HEK293 (cell line): ENCODE measurements around the gene PPARD.

Experiments
- BCL11B ChIP-seq: fragments of 450-650 bp; formaldehyde crosslinking; IDR thresholded peaks from 2 replicates; pipeline ENCODE4 v1.5.1; 2016; ENCODE audit warnings: low read depth, missing biosample characterization, missing genetic modification characterization
- GLI2 ChIP-seq: fragments of 450-650 bp; formaldehyde crosslinking; IDR thresholded peaks from 2 replicates; pipeline ENCODE4; 2017; ENCODE audit warnings: missing biosample characterization, missing genetic modification characterization, low read depth, borderline replicate concordance
- GLI4 ChIP-seq: fragments of 450-650 bp; formaldehyde crosslinking; IDR thresholded peaks from 2 replicates; pipeline ENCODE4 v1.5.1; 2016; ENCODE audit warnings: missing biosample characterization, missing genetic modification characterization
- GLIS2 ChIP-seq: fragments of 450-650 bp; formaldehyde crosslinking; IDR thresholded peaks from 2 replicates; pipeline ENCODE4 v1.5.1; 2016; ENCODE audit warnings: missing biosample characterization, missing genetic modification characterization
- HOXD13 ChIP-seq: sonication (generic); formaldehyde crosslinking; IDR thresholded peaks from 2 replicates; pipeline ENCODE4 v1.8.0; 2022; ENCODE audit warnings: missing genetic modification reagents, borderline replicate concordance
- IKZF3 ChIP-seq: fragments of 450-650 bp; IDR thresholded peaks from 2 replicates; pipeline ENCODE4 v1.5.0; 2018; ENCODE audit warnings: missing biosample characterization, mild to moderate bottlenecking, missing genetic modification characterization, moderate library complexity
- KLF8 ChIP-seq: fragments of 450-650 bp; formaldehyde crosslinking; IDR thresholded peaks from 2 replicates; pipeline ENCODE4 v1.5.1; 2016; ENCODE audit warnings: missing biosample characterization, missing genetic modification characterization
- RBAK ChIP-seq: fragments of 450-650 bp; formaldehyde crosslinking; IDR thresholded peaks from 2 replicates; pipeline ENCODE4 v1.5.1; 2016; ENCODE audit warnings: missing biosample characterization, missing genetic modification characterization
- REPIN1 ChIP-seq: fragments of 450-650 bp; formaldehyde crosslinking; IDR thresholded peaks from 2 replicates; pipeline ENCODE4 v1.5.1; 2017; ENCODE audit warnings: missing biosample characterization, missing genetic modification characterization, low read depth
- SALL2 ChIP-seq: fragments of 450-650 bp; formaldehyde crosslinking; IDR thresholded peaks from 2 replicates; pipeline ENCODE4 v1.5.0; 2017; ENCODE audit warnings: missing biosample characterization, mild to moderate bottlenecking, missing genetic modification characterization, borderline replicate concordance
- SETDB1 ChIP-seq: IDR thresholded peaks from one replicate; pipeline ENCODE4 v1.6.1; 2017; ENCODE audit warnings: mild to moderate bottlenecking, low read length, moderate library complexity, mixed read lengths; ENCODE audit not compliant: insufficient read length
- SP3 ChIP-seq: fragments of 450-650 bp; formaldehyde crosslinking; IDR thresholded peaks from 2 replicates; pipeline ENCODE4 v1.5.1; 2016; ENCODE audit warnings: missing biosample characterization, missing genetic modification characterization
- ZBTB48 ChIP-seq: fragments of 450-650 bp; formaldehyde crosslinking; IDR thresholded peaks from 2 replicates; pipeline ENCODE4 v1.5.1; 2016; ENCODE audit warnings: missing biosample characterization, missing genetic modification characterization
- ZBTB7A ChIP-seq: fragments of 450-650 bp; formaldehyde crosslinking; IDR thresholded peaks from 2 replicates; pipeline ENCODE4 v1.5.1; 2016; ENCODE audit warnings: low read depth, missing biosample characterization, missing genetic modification characterization
- ZBTB8A ChIP-seq: fragments of 450-650 bp; formaldehyde crosslinking; IDR thresholded peaks from 2 replicates; pipeline ENCODE4 v1.5.1; 2016; ENCODE audit warnings: missing biosample characterization, missing genetic modification characterization
- ZEB2 ChIP-seq: fragments of 450-650 bp; formaldehyde crosslinking; IDR thresholded peaks from 2 replicates; pipeline ENCODE4 v1.5.1; 2016; ENCODE audit warnings: missing biosample characterization, missing genetic modification characterization
- ZFP3 ChIP-seq: fragments of 450-650 bp; formaldehyde crosslinking; IDR thresholded peaks from 2 replicates; pipeline ENCODE4 v1.5.1; 2016; ENCODE audit warnings: low read depth, missing biosample characterization, missing genetic modification characterization
- ZFP37 ChIP-seq: fragments of 450-650 bp; formaldehyde crosslinking; IDR thresholded peaks from 2 replicates; pipeline ENCODE4 v1.5.1; 2016; ENCODE audit warnings: missing biosample characterization, missing genetic modification characterization
- ZNF184 ChIP-seq: fragments of 450-650 bp; IDR thresholded peaks from 2 replicates; pipeline ENCODE4 v1.5.1; 2018; ENCODE audit warnings: missing biosample characterization, mild to moderate bottlenecking, missing genetic modification characterization
- ZNF2 ChIP-seq: fragments of 450-650 bp; formaldehyde crosslinking; IDR thresholded peaks from 2 replicates; pipeline ENCODE4 v1.5.1; 2016; ENCODE audit warnings: missing biosample characterization, missing genetic modification characterization
- ZNF211 ChIP-seq: fragments of 450-650 bp; formaldehyde crosslinking; IDR thresholded peaks from 2 replicates; pipeline ENCODE4 v1.5.1; 2016; ENCODE audit warnings: low read depth, missing biosample characterization, missing genetic modification characterization
- ZNF214 ChIP-seq: fragments of 450-650 bp; formaldehyde crosslinking; IDR thresholded peaks from 2 replicates; pipeline ENCODE4 v1.5.1; 2017; ENCODE audit warnings: missing biosample characterization, mild to moderate bottlenecking, missing genetic modification characterization, borderline replicate concordance
- ZNF248 ChIP-seq: fragments of 450-650 bp; formaldehyde crosslinking; IDR thresholded peaks from 2 replicates; pipeline ENCODE4 v1.5.1; 2017; ENCODE audit warnings: missing biosample characterization, missing genetic modification characterization
- ZNF292 ChIP-seq: fragments of 450-650 bp; formaldehyde crosslinking; IDR thresholded peaks from 2 replicates; pipeline ENCODE4 v1.5.1; 2016; ENCODE audit warnings: low read depth, missing biosample characterization, missing genetic modification characterization, borderline replicate concordance
- ZNF302 ChIP-seq: fragments of 450-650 bp; formaldehyde crosslinking; IDR thresholded peaks from 2 replicates; pipeline ENCODE4 v1.5.1; 2016; ENCODE audit warnings: missing biosample characterization, missing genetic modification characterization, low read depth
- ZNF324 ChIP-seq: fragments of 450-650 bp; formaldehyde crosslinking; IDR thresholded peaks from 2 replicates; pipeline ENCODE4 v1.5.1; 2016; ENCODE audit warnings: missing biosample characterization, missing genetic modification characterization
- ZNF335 ChIP-seq: fragments of 450-650 bp; formaldehyde crosslinking; conservative IDR thresholded peaks from 2 replicates; pipeline ENCODE4 v1.5.1; 2016; ENCODE audit warnings: missing biosample characterization, missing genetic modification characterization
- ZNF350 ChIP-seq: fragments of 450-650 bp; formaldehyde crosslinking; IDR thresholded peaks from 2 replicates; pipeline ENCODE4 v1.5.0; 2017; ENCODE audit warnings: missing biosample characterization, mild to moderate bottlenecking, missing genetic modification characterization
- ZNF394 ChIP-seq: fragments of 450-650 bp; formaldehyde crosslinking; IDR thresholded peaks from 2 replicates; pipeline ENCODE4 v1.5.1; 2016; ENCODE audit warnings: missing biosample characterization, missing genetic modification characterization, mild to moderate bottlenecking, moderate library complexity, borderline replicate concordance
- ZNF426 ChIP-seq: fragments of 450-650 bp; formaldehyde crosslinking; IDR thresholded peaks from 2 replicates; pipeline ENCODE4 v1.5.1; 2017; ENCODE audit warnings: missing biosample characterization, missing genetic modification characterization, mild to moderate bottlenecking, inconsistent platforms, moderate library complexity
- ZNF558 ChIP-seq: fragments of 450-650 bp; formaldehyde crosslinking; IDR thresholded peaks from 2 replicates; pipeline ENCODE4 v1.5.1; 2016; ENCODE audit warnings: missing biosample characterization, missing genetic modification characterization
- ZNF623 ChIP-seq: fragments of 450-650 bp; formaldehyde crosslinking; IDR thresholded peaks from 2 replicates; pipeline ENCODE4 v1.5.1; 2016; ENCODE audit warnings: missing biosample characterization, missing genetic modification characterization
- ZNF626 ChIP-seq: fragments of 450-650 bp; sonication (Bioruptor Pico); formaldehyde crosslinking; IDR thresholded peaks from 2 replicates; pipeline ENCODE4 v1.5.1; 2018; ENCODE audit warnings: missing biosample characterization, missing genetic modification characterization, inconsistent platforms
- ZNF670 ChIP-seq: fragments of 450-650 bp; formaldehyde crosslinking; IDR thresholded peaks from 2 replicates; pipeline ENCODE4 v1.5.1; 2016; ENCODE audit warnings: missing biosample characterization, missing genetic modification characterization, low read depth
- ZNF777 ChIP-seq: fragments of 450-650 bp; formaldehyde crosslinking; IDR thresholded peaks from 2 replicates; pipeline ENCODE4 v1.5.1; 2017; ENCODE audit warnings: missing biosample characterization, missing genetic modification characterization, borderline replicate concordance
- TF ChIP-seq, protein P1 (sequence below): fragments of 450-650 bp; formaldehyde crosslinking; IDR thresholded peaks from 2 replicates; pipeline ENCODE4 v1.5.1; 2016; ENCODE audit warnings: missing biosample characterization, missing genetic modification characterization
- TF ChIP-seq, protein P2 (sequence below): fragments of 450-650 bp; formaldehyde crosslinking; IDR thresholded peaks from 2 replicates; pipeline ENCODE4 v1.5.1; 2016; ENCODE audit warnings: missing biosample characterization, missing genetic modification characterization
- TF ChIP-seq, protein P3 (sequence below): fragments of 450-650 bp; formaldehyde crosslinking; IDR thresholded peaks from 2 replicates; pipeline ENCODE4 v1.5.1; 2016; ENCODE audit warnings: missing biosample characterization, missing genetic modification characterization

PPARD gene

DNA sequence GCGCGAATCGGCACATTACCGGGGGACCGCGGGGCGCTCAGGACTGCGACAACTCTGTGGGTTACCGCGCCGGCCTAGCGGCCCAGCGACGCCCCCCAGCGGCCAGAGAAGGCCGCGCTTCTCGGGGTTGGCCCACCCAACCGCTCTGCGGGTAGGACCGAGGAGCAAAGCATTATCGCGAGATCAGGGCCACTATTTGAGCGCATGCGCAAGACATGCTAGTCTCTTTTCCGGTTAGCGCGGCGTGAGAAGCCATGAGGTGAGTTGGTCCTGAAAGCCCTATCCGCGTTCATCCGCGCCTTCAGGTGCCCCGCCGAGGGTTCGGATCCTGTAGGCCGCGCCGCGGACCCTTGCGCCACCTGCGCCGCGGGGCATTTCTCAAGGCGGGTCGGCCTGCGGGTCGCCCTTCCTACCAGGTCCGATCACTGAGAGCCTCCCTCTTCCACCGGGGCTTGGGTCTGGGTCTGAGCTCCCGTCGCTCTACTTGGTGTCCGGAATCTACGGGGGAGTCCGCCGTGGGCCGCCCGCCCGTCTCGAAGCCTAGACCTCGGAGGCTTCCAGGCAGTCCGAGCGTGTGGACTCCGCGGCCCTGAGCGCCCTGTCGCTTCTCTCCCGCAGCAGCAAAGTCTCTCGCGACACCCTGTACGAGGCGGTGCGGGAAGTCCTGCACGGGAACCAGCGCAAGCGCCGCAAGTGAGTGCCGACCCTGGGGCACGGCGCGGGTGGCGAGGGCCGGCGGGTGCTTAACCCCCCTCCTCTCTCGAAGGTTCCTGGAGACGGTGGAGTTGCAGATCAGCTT lies 126.0 kb downstream of the PPARD start, which contains the start of gene RPL10A (continued):
- TF ChIP-seq ZNF426 (tag by site-specific recombination) (no peak), ZFP3 (tag by site-specific recombination) (no peak), ZNF558 (tag by site-specific recombination) (0 out of 2 replicates have a peak, but pooled peaks have one; percentile 9), ZNF350 (no peak), ZNF324 (tag by site-specific recombination) (peak; percentile 93), ZBTB8A (tag by site-specific recombination) (peak; percentile 76), ZNF335 (peak; percentile 44), ZNF777 (tag by site-specific recombination) (peak; percentile 21; the same call in 1 of the 2 replicates), SETDB1 (no peak), HOXD13 (no peak), GLIS2 (tag by site-specific recombination) (peak; percentile 78), ZNF670 (tag by site-specific recombination) (no peak), IKZF3 (tag by site-specific recombination) (no peak), REPIN1 (peak; percentile 41), ZBTB48 (tag by site-specific recombination) (no peak; the same call in none of the 2 replicates), ZNF623 (tag by site-specific recombination) (peak; percentile 24; the same call in 1 of the 2 replicates), GLI4 (tag by site-specific recombination) (peak; percentile 64; the same call in 1 of the 2 replicates), ZNF248 (tag by site-specific recombination) (no peak), ZNF214 (tag by site-specific recombination) (no peak), ZNF184 (tag by site-specific recombination) (0 out of 2 replicates have a peak, but pooled peaks have one; percentile 49), ZNF394 (peak; percentile 86), BCL11B (tag by site-specific recombination) (no peak), KLF8 (tag by site-specific recombination) (peak; percentile 91), ZNF626 (tag by site-specific recombination) (no peak), RBAK (no peak), ZEB2 (tag by site-specific recombination) (peak; percentile 93), ZNF211 (no peak), SALL2 (no peak), ZFP37 (tag by site-specific recombination) (peak; percentile 97), SP3 (tag by site-specific recombination) (peak; percentile 78), ZNF2 (tag by site-specific recombination) (peak; percentile 93), GLI2 (tag by site-specific recombination) (no peak; the same call in 1 of the 2 replicates), ZNF302 (tag by site-specific recombination) (no peak), ZNF292 (tag by site-specific recombination) (no peak), ZBTB7A (tag by site-specific recombination) (peak; percentile 42)
- TF ChIP-seq, protein P1, sequence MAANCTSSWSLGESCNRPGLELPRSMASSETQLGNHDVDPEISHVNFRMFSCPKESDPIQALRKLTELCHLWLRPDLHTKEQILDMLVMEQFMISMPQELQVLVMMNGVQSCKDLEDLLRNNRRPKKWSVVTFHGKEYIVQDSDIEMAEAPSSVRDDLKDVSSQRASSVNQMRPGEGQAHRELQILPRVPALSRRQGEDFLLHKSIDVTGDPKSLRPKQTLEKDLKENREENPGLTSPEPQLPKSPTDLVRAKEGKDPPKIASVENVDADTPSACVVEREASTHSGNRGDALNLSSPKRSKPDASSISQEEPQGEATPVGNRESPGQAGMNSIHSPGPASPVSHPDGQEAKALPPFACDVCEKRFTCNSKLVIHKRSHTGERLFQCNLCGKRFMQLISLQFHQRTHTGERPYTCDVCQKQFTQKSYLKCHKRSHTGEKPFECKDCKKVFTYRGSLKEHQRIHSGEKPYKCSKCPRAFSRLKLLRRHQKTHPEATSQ (tag by site-specific recombination): peak; percentile 37; the same call in 1 of the 2 replicates
- TF ChIP-seq, protein P2, sequence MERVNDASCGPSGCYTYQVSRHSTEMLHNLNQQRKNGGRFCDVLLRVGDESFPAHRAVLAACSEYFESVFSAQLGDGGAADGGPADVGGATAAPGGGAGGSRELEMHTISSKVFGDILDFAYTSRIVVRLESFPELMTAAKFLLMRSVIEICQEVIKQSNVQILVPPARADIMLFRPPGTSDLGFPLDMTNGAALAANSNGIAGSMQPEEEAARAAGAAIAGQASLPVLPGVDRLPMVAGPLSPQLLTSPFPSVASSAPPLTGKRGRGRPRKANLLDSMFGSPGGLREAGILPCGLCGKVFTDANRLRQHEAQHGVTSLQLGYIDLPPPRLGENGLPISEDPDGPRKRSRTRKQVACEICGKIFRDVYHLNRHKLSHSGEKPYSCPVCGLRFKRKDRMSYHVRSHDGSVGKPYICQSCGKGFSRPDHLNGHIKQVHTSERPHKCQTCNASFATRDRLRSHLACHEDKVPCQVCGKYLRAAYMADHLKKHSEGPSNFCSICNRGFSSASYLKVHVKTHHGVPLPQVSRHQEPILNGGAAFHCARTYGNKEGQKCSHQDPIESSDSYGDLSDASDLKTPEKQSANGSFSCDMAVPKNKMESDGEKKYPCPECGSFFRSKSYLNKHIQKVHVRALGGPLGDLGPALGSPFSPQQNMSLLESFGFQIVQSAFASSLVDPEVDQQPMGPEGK (tag by site-specific recombination): peak; percentile 88
- TF ChIP-seq, protein P3, sequence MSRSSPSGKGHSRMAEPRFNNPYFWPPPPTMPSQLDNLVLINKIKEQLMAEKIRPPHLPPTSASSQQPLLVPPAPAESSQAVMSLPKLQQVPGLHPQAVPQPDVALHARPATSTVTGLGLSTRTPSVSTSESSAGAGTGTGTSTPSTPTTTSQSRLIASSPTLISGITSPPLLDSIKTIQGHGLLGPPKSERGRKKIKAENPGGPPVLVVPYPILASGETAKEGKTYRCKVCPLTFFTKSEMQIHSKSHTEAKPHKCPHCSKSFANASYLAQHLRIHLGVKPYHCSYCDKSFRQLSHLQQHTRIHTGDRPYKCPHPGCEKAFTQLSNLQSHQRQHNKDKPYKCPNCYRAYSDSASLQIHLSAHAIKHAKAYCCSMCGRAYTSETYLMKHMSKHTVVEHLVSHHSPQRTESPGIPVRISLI (tag by site-specific recombination): no peak
